Activated naive CD4-positive, alpha-beta T cell treated with anti-CD3 and anti-CD28 coated beads for 36 hours (primary cell): ENCODE results near the gene UBE2L3. TPM values are rescaled to one million over a fixed set of nuclear protein-coding genes. Genes with fewer than 3 reads are reported as not detected.
A peak's percentile ranks its signal among the peaks of the same experiment; 100 is the strongest.

Experiments
- CTCF ChIA-PET: fragments of 350-600 bp; sonication (Branson Sonifier 250); formaldehyde crosslinking; loops from one replicate; lab custom pipeline; 2021; ENCODE audit warnings: antibody characterized with exemption; lab: Charles Lee
- DNase-seq: peaks from one replicate; pipeline ENCODE4 v3.0.0-alpha.2; 2020
- H3K27ac Mint-ChIP-seq: one replicate; pipeline ENCODE4 v1.8.0; 2021; ENCODE audit warnings: mild to moderate bottlenecking, mixed read lengths
- H3K27me3 Mint-ChIP-seq: one replicate; pipeline ENCODE4 v1.8.0; 2021; ENCODE audit warnings: low read depth, mixed read lengths
- H3K36me3 Mint-ChIP-seq: one replicate; pipeline ENCODE4 v1.8.0; 2021; ENCODE audit warnings: low read depth, mixed read lengths
- H3K4me1 Mint-ChIP-seq: one replicate; pipeline ENCODE4 v1.8.0; 2021; ENCODE audit warnings: low read depth, mixed read lengths
- H3K4me3 Mint-ChIP-seq: one replicate; pipeline ENCODE4 v1.8.0; 2021; ENCODE audit warnings: mild to moderate bottlenecking, moderate library complexity, mixed read lengths
- H3K9me3 Mint-ChIP-seq: one replicate; pipeline ENCODE4 v1.8.0; 2021; ENCODE audit warnings: mixed read lengths
- intact Hi-C: fragments of 100-400 bp; cut with micrococcal nuclease; formaldehyde crosslinking; loops from one replicate; pipeline ENCODE4 v1.15.1; 2023
- total RNA-seq, 2 experiments: library from RNA; stranded (reverse); gene quantifications; one replicate each; pipeline ENCODE4 v1.2.3, GENCODE V29; 2021

The UBE2L3 gene
- total RNA-seq, 2 experiments from 2014 or later = 49.1 to 50.1 TPM

GRCh38 chr22:21657360-21658032 lies 90.0 kb downstream of the UBE2L3 start:
- Mint-ChIP-seq H3K36me3 (peaks cover 2% of the 10 kb centered on the region), H3K4me1 (peaks cover 13% of the 10 kb centered on the region), H3K27me3 (no peaks in the 10 kb centered on the region), H3K27ac (no peak overlapping the region), H3K9me3 (no peaks in the 10 kb centered on the region), H3K4me3 (peak overlapping the region; percentile 83)
- peak; percentile 78 for DNase-seq
- CTCF ChIA-PET = interaction anchor here (0.6 to 2.0 kb wide), 4 partner anchors 11 to 756 kb away, joined by 3 to 9 read pairs (median 5); no protein-coding TSS in a partner anchor
- intact Hi-C loops = loop anchor here (10.0 kb wide), 1 partner anchor 63 kb away; no protein-coding TSS in a partner anchor

- no peaks in the 10 kb centered on the region for H3K27me3 Mint-ChIP-seq
- CTCF ChIA-PET = interaction anchor here (1.1 kb wide), 1 partner anchor 11 kb away, joined by 4 read pairs; no protein-coding TSS in a partner anchor
- H3K27ac Mint-ChIP-seq = no peak overlapping the region
- intact Hi-C loops = loop anchor here (10.0 kb wide), 1 partner anchor 65 kb away; no protein-coding TSS in a partner anchor
- DNase-seq = no peak
- H3K4me3 Mint-ChIP-seq = no peak overlapping the region
- no peaks in the 10 kb centered on the region for H3K9me3 Mint-ChIP-seq
- peaks cover 14% of the 10 kb centered on the region for H3K4me1 Mint-ChIP-seq
- H3K36me3 Mint-ChIP-seq = no peaks in the 10 kb centered on the region
Measured at GRCh38 chr22:21659864-21660525, 92.5 kb downstream of the UBE2L3 start.

GRCh38 chr22:21660904-21661303 lies 93.4 kb downstream of the UBE2L3 start:
- H3K36me3 Mint-ChIP-seq = no peaks in the 10 kb centered on the region
- intact Hi-C loops = no loop called here
- H3K27me3 Mint-ChIP-seq = no peaks in the 10 kb centered on the region

GRCh38 chr22:21661991-21662390 lies 94.5 kb downstream of the UBE2L3 start:
- intact Hi-C loops = no loop called here
- no peak overlapping the region for H3K27ac Mint-ChIP-seq

More at GRCh38 chr22:21660904-21661303, 93.4 kb downstream of the UBE2L3 start:
- Mint-ChIP-seq H3K4me3 (no peak overlapping the region), H3K9me3 (no peaks in the 10 kb centered on the region), H3K27ac (no peak overlapping the region), H3K4me1 (peaks cover 22% of the 10 kb centered on the region)
- CTCF ChIA-PET = interaction anchor here (1.1 kb wide), 1 partner anchor 12 kb away, joined by 4 read pairs; no protein-coding TSS in a partner anchor
- DNase-seq = no peak

GRCh38 chr22:21663738-21664137 lies 96.2 kb downstream of the UBE2L3 start:
- intact Hi-C loops = no loop called here
- no peaks in the 10 kb centered on the region for H3K27me3 Mint-ChIP-seq
- peak overlapping the region; percentile 10 for H3K27ac Mint-ChIP-seq
- H3K4me1 Mint-ChIP-seq = peaks cover 24% of the 10 kb centered on the region
- CTCF ChIA-PET = no interaction called here
- H3K9me3 Mint-ChIP-seq = no peaks in the 10 kb centered on the region
- H3K4me3 Mint-ChIP-seq = no peak overlapping the region
- no peak for DNase-seq
- H3K36me3 Mint-ChIP-seq = peaks cover 3% of the 10 kb centered on the region

More at GRCh38 chr22:21661991-21662390, 94.5 kb downstream of the UBE2L3 start:
- no peaks in the 10 kb centered on the region for H3K27me3 Mint-ChIP-seq
- CTCF ChIA-PET = no interaction called here
- H3K36me3 Mint-ChIP-seq = peaks cover 3% of the 10 kb centered on the region
- H3K4me1 Mint-ChIP-seq = peaks cover 16% of the 10 kb centered on the region
- H3K9me3 Mint-ChIP-seq = no peaks in the 10 kb centered on the region
- H3K4me3 Mint-ChIP-seq = no peak overlapping the region
- no peak for DNase-seq

GRCh38 chr22:21665047-21665851 lies 97.7 kb downstream of the UBE2L3 start:
- peak overlapping the region; percentile 100 for H3K4me3 Mint-ChIP-seq
- intact Hi-C loops = loop anchor here (5.0 kb wide), 2 partner anchors 72 to 202 kb away; partner anchors contain the start of genes MAPK1 and YPEL1
- H3K9me3 Mint-ChIP-seq = no peaks in the 10 kb centered on the region

GRCh38 chr22:21666786-21667185 lies 99.3 kb downstream of the UBE2L3 start:
- intact Hi-C loops = loop anchor here (2.0 to 5.0 kb wide), 4 partner anchors 36 to 286 kb away; partner anchors contain the start of genes MAPK1, PPM1F, YDJC and YPEL1
- H3K4me3 Mint-ChIP-seq = peak overlapping the region; percentile 100
- peak overlapping the region; percentile 95 for H3K27ac Mint-ChIP-seq
- peaks cover 28% of the 10 kb centered on the region for H3K4me1 Mint-ChIP-seq
- H3K9me3 Mint-ChIP-seq = no peaks in the 10 kb centered on the region
- CTCF ChIA-PET = no interaction called here
- peaks cover 11% of the 10 kb centered on the region for H3K36me3 Mint-ChIP-seq
- no peaks in the 10 kb centered on the region for H3K27me3 Mint-ChIP-seq
- DNase-seq = no peak

More at GRCh38 chr22:21665047-21665851, 97.7 kb downstream of the UBE2L3 start:
- Mint-ChIP-seq H3K36me3 (peaks cover 5% of the 10 kb centered on the region), H3K27ac (peak overlapping the region; percentile 95), H3K4me1 (peaks cover 28% of the 10 kb centered on the region), H3K27me3 (no peaks in the 10 kb centered on the region)
- DNase-seq = no peak
- CTCF ChIA-PET = interaction anchor here (0.9 to 1.2 kb wide), 2 partner anchors 18 to 37 kb away, joined by 3 to 4 read pairs; no protein-coding TSS in a partner anchor

GRCh38 chr22:21669026-21669425 lies 101.5 kb downstream of the UBE2L3 start:
- no peaks in the 10 kb centered on the region for H3K9me3 Mint-ChIP-seq
- intact Hi-C loops = loop anchor here (5.0 kb wide), 2 partner anchors 68 to 198 kb away; partner anchors contain the start of genes MAPK1 and YPEL1
- peaks cover 14% of the 10 kb centered on the region for H3K36me3 Mint-ChIP-seq
- no peak for DNase-seq
- H3K4me1 Mint-ChIP-seq = peaks cover 28% of the 10 kb centered on the region
- no peaks in the 10 kb centered on the region for H3K27me3 Mint-ChIP-seq
- H3K4me3 Mint-ChIP-seq = no peak overlapping the region
- H3K27ac Mint-ChIP-seq = no peak overlapping the region
- CTCF ChIA-PET = no interaction called here

- Mint-ChIP-seq H3K36me3 (peaks cover 31% of the 10 kb centered on the region), H3K4me3 (no peak overlapping the region), H3K27ac (no peak overlapping the region), H3K9me3 (no peaks in the 10 kb centered on the region), H3K27me3 (no peaks in the 10 kb centered on the region), H3K4me1 (peaks cover 15% of the 10 kb centered on the region)
- no peak for DNase-seq
- CTCF ChIA-PET = no interaction called here
- intact Hi-C loops = no loop called here
Measured at GRCh38 chr22:21672107-21672629, 104.7 kb downstream of the UBE2L3 start.
